HG03175 (cell line): ENCODE results near the gene EBLN2.
A peak's percentile ranks its signal among the peaks of the same experiment; 100 is the strongest.

Source experiments
- ATAC-seq: cut with Tn5 transposase; IDR thresholded peaks from one replicate; pipeline ENCODE4 v1.9.1; 2021; ENCODE audit warnings: mild to moderate bottlenecking, moderate library complexity; ENCODE audit not compliant: unreplicated experiment

Gene EBLN2

GRCh38 chr3:73100741-73101559 is 39.5 kb downstream of the EBLN2 start:
- ATAC-seq, result peak; percentile 80

GRCh38 chr3:73101881-73102280 is 40.4 kb downstream of the EBLN2 start:
- ATAC-seq, result no peak

- no peak for ATAC-seq
Measured at GRCh38 chr3:73107215-73107614, 45.8 kb downstream of the EBLN2 start.

- no peak for ATAC-seq
Measured at GRCh38 chr3:73107676-73108187, 46.3 kb downstream of the EBLN2 start.

- no peak for ATAC-seq
Measured at GRCh38 chr3:73108750-73109149, 47.3 kb downstream of the EBLN2 start.

GRCh38 chr3:73110530-73110929 is 49.1 kb downstream of the EBLN2 start:
- no peak for ATAC-seq
